A549 (cell line): ENCODE results near the gene BANF1. TPM values are rescaled to one million over a fixed set of nuclear protein-coding genes. Genes with fewer than 3 reads are reported as not detected.

ENCODE experiments used
- ATAC-seq, 2 experiments: fragments of 200-7000 bp in 1 of 2; fragments of >200 bp in 1 of 2; cut with Nextera tagmentation in 1 of 2; cut with Tn5 transposase in 1 of 2; 3 replicates each; pipeline versions ENCODE4 v1.8.0 to v1.9.1; 2018 to 2020; ENCODE audit warnings: mild to moderate bottlenecking in 1 of 2, moderate library complexity in 1 of 2
- CTCF ChIA-PET: fragments of 300-600 bp; sonication (Branson Sonifier 250); formaldehyde crosslinking; extraction: SDS; loops from one replicate; lab custom pipeline; 2021; ENCODE audit warnings: antibody characterized with exemption, inconsistent platforms; lab: Yijun Ruan, JAX
- POLR2A ChIA-PET: fragments of 350-600 bp; formaldehyde crosslinking; extraction: SDS; loops from one replicate; lab custom pipeline; 2021; ENCODE audit warnings: antibody characterized with exemption, inconsistent platforms; lab: Yijun Ruan, JAX
- DNase-seq, 2 experiments: peaks; one replicate each; pipeline versions ENCODE4 v3.0.0 to v3.0.0-alpha.2; 2011 to 2016; ENCODE audit warnings: low read depth in 1 of 2, low spot score in 1 of 2
- FAIRE-seq: peaks from 2 replicates; lab custom pipeline; 2011; peaks lifted over from hg19 to GRCh38; lab: Jason Lieb, UNC
- H3K27ac ChIP-seq, 2 experiments: fragments of >200 bp; sonication (Bioruptor Twin); formaldehyde crosslinking; 3 replicates each; pipeline ENCODE4 v1.5.1; 2016 to 2017
- H3K4me1 ChIP-seq: fragments of >200 bp; sonication (Bioruptor Twin); formaldehyde crosslinking; 3 replicates; pipeline ENCODE4 v1.6.1; 2016
- H3K4me2 ChIP-seq: fragments of >200 bp; sonication (Bioruptor Twin); formaldehyde crosslinking; 3 replicates; pipeline ENCODE4 v1.6.1; 2016
- H3K4me3 ChIP-seq: fragments of >200 bp; sonication (Bioruptor Twin); formaldehyde crosslinking; 3 replicates; pipeline ENCODE4 v1.5.1; 2016
- H3K9me3 ChIP-seq: fragments of >200 bp; sonication (Bioruptor Twin); formaldehyde crosslinking; 3 replicates; pipeline ENCODE4 v1.6.1; 2016
- CBX2 ChIP-seq: fragments of 200-600 bp; sonication (generic); IDR thresholded peaks from 2 replicates; pipeline ENCODE4 v1.6.1; 2016; ENCODE audit warnings: low read depth, mild to moderate bottlenecking, borderline replicate concordance
- CHD2 ChIP-seq: fragments of 150-350 bp; IDR thresholded peaks from 2 replicates; pipeline ENCODE4 v1.6.1; 2014; ENCODE audit warnings: low read length; ENCODE audit not compliant: partially characterized antibody
- EHMT2 ChIP-seq: fragments of 200-600 bp; sonication (generic); IDR thresholded peaks from 2 replicates; pipeline ENCODE4 v1.6.1; 2016; ENCODE audit warnings: antibody characterized with exemption, low read depth, mild to moderate bottlenecking, moderate library complexity
- ELK1 ChIP-seq: fragments of 150-350 bp; IDR thresholded peaks from 2 replicates; pipeline ENCODE4 v1.6.1; 2014; ENCODE audit warnings: low read depth, mild to moderate bottlenecking, low read length
- EP300 ChIP-seq, 2 experiments: fragments of >200 bp; sonication (Bioruptor Twin); formaldehyde crosslinking; IDR thresholded peaks; 2 replicates in 1 of 2; 3 replicates in 1 of 2; pipeline ENCODE4 v1.6.1; 2016 to 2017
- FOSB ChIP-seq: fragments of 250-450 bp; sonication (Bioruptor Pico); IDR thresholded peaks from 2 replicates; pipeline ENCODE4 v1.5.0; 2020; ENCODE audit warnings: mild to moderate bottlenecking, moderate library complexity
- HDAC2 ChIP-seq: fragments of 200-600 bp; sonication (generic); IDR thresholded peaks from 2 replicates; pipeline ENCODE4 v1.6.1; 2016
- HEYL ChIP-seq: fragments of 250-450 bp; sonication (Bioruptor Pico); IDR thresholded peaks from 2 replicates; pipeline ENCODE4 v1.8.0; 2021; ENCODE audit warnings: mild to moderate bottlenecking, moderate library complexity
- HOXA7 ChIP-seq: fragments of 250-450 bp; sonication (Bioruptor Pico); IDR thresholded peaks from 2 replicates; pipeline ENCODE4 v1.5.0; 2020; ENCODE audit warnings: mild to moderate bottlenecking, moderate library complexity
- MAZ ChIP-seq: fragments of 150-350 bp; IDR thresholded peaks from 2 replicates; pipeline ENCODE4 v1.6.1; 2014; ENCODE audit warnings: antibody characterized with exemption, low read depth, low read length, borderline replicate concordance
- NFE2L2 ChIP-seq: fragments of 150-350 bp; conservative IDR thresholded peaks from 2 replicates; pipeline ENCODE4 v1.6.1; 2014; ENCODE audit warnings: low read length
- NR3C1 ChIP-seq: fragments of >200 bp; sonication (Bioruptor Twin); formaldehyde crosslinking; IDR thresholded peaks from 3 replicates; pipeline ENCODE4 v1.6.1; 2017
- POLR2A ChIP-seq: IDR thresholded peaks from 2 replicates; pipeline ENCODE4 v1.6.1; 2012; ENCODE audit warnings: mild to moderate bottlenecking, low read length
- REST ChIP-seq: fragments of 200-600 bp; sonication (generic); IDR thresholded peaks from 2 replicates; pipeline ENCODE4 v1.6.1; 2016; ENCODE audit warnings: antibody characterized with exemption, mild to moderate bottlenecking, moderate library complexity
- ZNF302 ChIP-seq: fragments of 250-450 bp; sonication (Bioruptor Pico); IDR thresholded peaks from 2 replicates; pipeline ENCODE4 v1.9.0; 2021; ENCODE audit warnings: inconsistent platforms, mild to moderate bottlenecking, moderate library complexity
- ZSCAN20 ChIP-seq: fragments of 250-450 bp; sonication (Bioruptor Pico); IDR thresholded peaks from 2 replicates; pipeline ENCODE4 v1.8.0; 2022; ENCODE audit warnings: mild to moderate bottlenecking, moderate library complexity
- WGBS: methylation state at CpG from one replicate; pipeline ENCODE4 v1.1.6; 2017; ENCODE audit errors: missing lambda C conversion rate; 5-methylcytosine and 5-hydroxymethylcytosine counted together
- polyA plus RNA-seq, 4 experiments: library from polyadenylated mRNA; depleted of rRNA in 3 of 4; stranded (reverse); fragments of >200 nt; fragmentation: RNase III in 1 of 4; extraction: RNeasy Plus Mini Kit Qiagen cat#74134 plus additional on column Dnase treatment in 1 of 4; gene quantifications; 2 replicates in 3 of 4; 3 replicates in 1 of 4; pipeline ENCODE4 v1.2.3, GENCODE V29; 2011 to 2017

BANF1 gene
- polyA plus RNA-seq, 2 of the 4 experiments (the other 2 are of a cell fraction) = 309 to 399 TPM

GRCh38 chr11:65965986-65966762 lies 36.1 kb upstream of the BANF1 start:
- 93% methylated on average over 36 of the region's 36 CpGs for WGBS
- no peak overlapping the region for H3K4me2 ChIP-seq
- TF ChIP-seq HOXA7 (CRISPR knock-in tag) (no peak), POLR2A (no peak), CHD2 (no peak), HEYL (CRISPR knock-in tag) (no peak), MAZ (no peak), EHMT2 (no peak), NR3C1 (no peak), ZSCAN20 (CRISPR knock-in tag) (no peak), EP300 (IDR thresholded peaks at IDR 0.05) (no peak), FOSB (CRISPR knock-in tag) (no peak), CBX2 (no peak), REST (no peak)
- FAIRE-seq = no peak
- CTCF ChIA-PET = interaction anchor here (0.7 to 6.3 kb wide), 5 partner anchors 11 to 122 kb away, joined by 3 to 35 read pairs (median 3); partner anchors contain the start of gene FIBP
- no peak for ATAC-seq
- H3K27ac ChIP-seq = no peak overlapping the region
- H3K4me3 ChIP-seq = no peak overlapping the region
- POLR2A ChIA-PET = no interaction called here
- no peak for DNase-seq
- H3K9me3 ChIP-seq = no peaks in the 10 kb centered on the region
- H3K4me1 ChIP-seq = peaks cover 12% of the 10 kb centered on the region; the same call in 2 of the 3 replicates

- TF ChIP-seq ZNF302 (CRISPR knock-in tag) = no peak
- no peak for TF ChIP-seq NFE2L2
- TF ChIP-seq HDAC2 = no peak
- TF ChIP-seq POLR2A = no peak
- TF ChIP-seq ELK1 = no peak
- POLR2A ChIA-PET = no interaction called here
- WGBS = 96% methylated on average over 29 of the region's 30 CpGs
- no peak for FAIRE-seq
- H3K4me3 ChIP-seq = no peak overlapping the region
- peaks cover 12% of the 10 kb centered on the region; the same call in 2 of the 3 replicates for H3K4me1 ChIP-seq
- H3K9me3 ChIP-seq = no peaks in the 10 kb centered on the region
- CTCF ChIA-PET = interaction anchor here (0.6 to 6.3 kb wide), 5 partner anchors 10 to 83 kb away, joined by 3 to 35 read pairs (median 7); partner anchors contain the start of gene FIBP
- H3K27ac ChIP-seq = no peak overlapping the region
- H3K4me2 ChIP-seq = no peak overlapping the region
- DNase-seq = no peak
- ATAC-seq = no peak
These were observed 34.9 kb upstream of the BANF1 start for GRCh38 chr11:65967329-65967934.
